Measurements from ENCODE around the gene CMPK1.

DNA sequence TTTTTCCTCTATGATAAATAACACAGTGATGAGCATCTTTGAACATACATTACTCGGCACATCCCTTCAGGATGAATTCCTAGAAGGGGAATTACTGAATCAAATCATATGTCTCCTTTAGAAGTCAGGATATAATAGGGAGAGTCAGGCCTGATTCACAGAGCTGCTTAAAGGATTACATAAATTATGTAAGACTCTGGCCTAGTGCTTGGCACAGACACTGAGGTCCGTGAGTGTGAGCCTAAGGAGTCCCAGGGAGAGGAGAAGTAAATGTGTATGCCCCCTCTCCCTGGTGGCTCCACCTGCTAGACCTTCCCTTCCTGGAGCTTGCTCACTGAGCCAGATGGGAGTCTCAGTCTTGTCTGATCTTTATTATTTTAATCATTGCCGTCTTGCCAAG, 73.9 kb downstream of the CMPK1 start:
- TF ChIP-seq, protein P1, sequence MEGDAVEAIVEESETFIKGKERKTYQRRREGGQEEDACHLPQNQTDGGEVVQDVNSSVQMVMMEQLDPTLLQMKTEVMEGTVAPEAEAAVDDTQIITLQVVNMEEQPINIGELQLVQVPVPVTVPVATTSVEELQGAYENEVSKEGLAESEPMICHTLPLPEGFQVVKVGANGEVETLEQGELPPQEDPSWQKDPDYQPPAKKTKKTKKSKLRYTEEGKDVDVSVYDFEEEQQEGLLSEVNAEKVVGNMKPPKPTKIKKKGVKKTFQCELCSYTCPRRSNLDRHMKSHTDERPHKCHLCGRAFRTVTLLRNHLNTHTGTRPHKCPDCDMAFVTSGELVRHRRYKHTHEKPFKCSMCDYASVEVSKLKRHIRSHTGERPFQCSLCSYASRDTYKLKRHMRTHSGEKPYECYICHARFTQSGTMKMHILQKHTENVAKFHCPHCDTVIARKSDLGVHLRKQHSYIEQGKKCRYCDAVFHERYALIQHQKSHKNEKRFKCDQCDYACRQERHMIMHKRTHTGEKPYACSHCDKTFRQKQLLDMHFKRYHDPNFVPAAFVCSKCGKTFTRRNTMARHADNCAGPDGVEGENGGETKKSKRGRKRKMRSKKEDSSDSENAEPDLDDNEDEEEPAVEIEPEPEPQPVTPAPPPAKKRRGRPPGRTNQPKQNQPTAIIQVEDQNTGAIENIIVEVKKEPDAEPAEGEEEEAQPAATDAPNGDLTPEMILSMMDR (IDR thresholded peaks at IDR 0.05; ENCODE audit: low read depth, low read length, poor library complexity, severe bottlenecking), result no peak
- TF ChIP-seq EZH2phosphoT487 (IDR thresholded peaks at IDR 0.05; ENCODE audit: borderline replicate concordance, low read length), result no peak

Data from DOHH2 (cell line).